NCI-H345 (cell line): ENCODE measurements around the gene TMEM212.

ENCODE experiments used
- DNase-seq: peaks from one replicate; lab custom pipeline; 2025; lab: John Stamatoyannopoulos, UW

TMEM212 gene

GRCh38 chr3:171860830-171861535 lies 17.8 kb downstream of the TMEM212 start:
- no peak for DNase-seq

GRCh38 chr3:171862392-171862791 lies 19.2 kb downstream of the TMEM212 start:
- no peak for DNase-seq

GRCh38 chr3:171862993-171863521 lies 19.9 kb downstream of the TMEM212 start:
- no peak for DNase-seq

DNA sequence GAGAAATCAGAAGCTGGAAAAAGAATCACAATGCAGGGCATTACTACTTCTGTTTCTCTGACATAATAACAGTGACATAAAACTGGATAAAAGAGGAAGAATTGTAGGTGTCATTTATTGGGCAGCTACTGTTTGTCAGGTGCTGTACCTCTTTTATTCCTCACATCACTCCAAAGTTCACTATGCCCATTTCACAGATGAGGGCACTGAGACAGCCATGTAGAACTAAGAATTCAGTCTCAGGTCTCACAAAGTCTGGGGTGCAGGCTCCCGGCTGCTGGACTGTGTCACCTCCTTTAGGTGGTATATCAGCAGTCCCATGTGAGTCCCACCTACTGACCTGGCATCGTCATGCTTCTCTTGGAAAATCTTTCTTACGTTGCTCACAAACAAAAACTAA lies 20.8 kb downstream of the TMEM212 start:
- DNase-seq: no peak

DNA sequence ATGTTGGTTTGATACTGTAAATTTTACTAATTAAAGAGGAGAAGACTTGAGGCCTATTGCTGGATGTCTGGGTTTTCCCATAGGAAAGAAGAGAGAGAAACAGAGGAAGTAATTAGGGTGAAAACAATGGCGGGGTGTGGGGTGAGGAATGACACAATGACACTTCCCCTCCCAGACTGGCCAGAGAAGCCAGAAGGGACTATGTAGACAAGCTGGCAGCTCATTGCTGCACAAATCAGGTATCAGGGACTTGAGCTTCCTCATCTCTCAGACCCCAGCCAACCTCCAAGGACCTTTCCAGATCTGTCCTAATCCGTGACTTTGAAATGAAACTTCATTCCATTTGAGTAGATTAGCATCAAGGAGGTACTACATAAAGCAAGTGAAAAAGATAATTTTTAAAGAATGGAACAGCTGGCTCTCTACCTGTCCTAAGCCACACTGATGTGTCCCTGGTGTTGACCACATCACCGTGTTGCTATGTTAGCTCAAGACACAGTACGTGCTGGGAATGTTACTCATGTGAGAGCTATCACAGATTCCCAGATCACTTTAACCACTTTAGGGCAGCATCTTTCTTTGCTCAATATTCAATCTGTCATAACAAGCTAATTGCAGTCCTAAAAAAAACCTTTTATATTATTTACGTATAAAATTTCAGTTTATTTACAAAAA lies 22.2 kb downstream of the TMEM212 start:
- no peak for DNase-seq

DNA sequence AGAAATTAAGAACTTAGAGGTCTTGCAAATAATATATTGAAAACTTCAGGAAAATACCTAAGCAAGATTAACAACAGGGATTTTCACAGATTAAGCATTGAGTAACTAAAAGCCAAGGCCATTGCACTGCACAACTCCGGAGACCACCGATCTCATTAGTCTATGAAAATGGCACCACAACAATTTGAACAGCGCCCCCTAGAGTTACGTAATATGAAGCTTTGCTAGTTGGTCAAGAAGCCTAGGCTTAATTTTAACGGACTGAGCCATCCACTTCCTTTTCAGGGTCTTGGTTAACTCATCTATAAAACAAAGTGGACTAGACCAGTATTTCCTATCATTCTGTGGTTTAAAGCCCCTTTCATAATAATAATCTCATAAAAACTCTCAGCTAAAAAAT lies 24.8 kb downstream of the TMEM212 start:
- DNase-seq: no peak

- no peak for DNase-seq
Observed at GRCh38 chr3:171871392-171872274, 28.5 kb downstream of the TMEM212 start.

GRCh38 chr3:171873580-171873979 lies 30.4 kb downstream of the TMEM212 start:
- DNase-seq: no peak

DNA sequence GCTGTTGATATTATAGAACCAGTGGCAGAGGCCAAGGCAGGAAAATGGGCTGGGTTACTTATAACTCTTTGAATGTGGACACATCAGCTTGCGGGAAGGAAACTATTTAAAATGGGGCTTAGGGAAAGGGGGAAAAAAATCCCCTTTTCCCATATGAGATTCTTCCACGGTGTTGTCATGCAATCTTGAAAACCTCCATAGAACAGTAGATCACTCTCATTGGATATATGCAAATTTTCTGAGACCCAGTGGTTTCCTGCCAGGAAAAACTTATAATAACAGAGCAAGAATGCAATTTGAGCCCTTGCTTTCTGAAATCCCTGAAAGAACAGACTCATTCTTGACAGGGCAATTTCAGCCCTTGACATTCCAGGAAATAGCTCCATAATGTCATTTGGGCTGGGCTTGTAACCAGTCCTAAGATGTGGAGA lies 31.1 kb downstream of the TMEM212 start:
- no peak for DNase-seq

GRCh38 chr3:171874879-171875278 lies 31.7 kb downstream of the TMEM212 start:
- DNase-seq: no peak

DNA sequence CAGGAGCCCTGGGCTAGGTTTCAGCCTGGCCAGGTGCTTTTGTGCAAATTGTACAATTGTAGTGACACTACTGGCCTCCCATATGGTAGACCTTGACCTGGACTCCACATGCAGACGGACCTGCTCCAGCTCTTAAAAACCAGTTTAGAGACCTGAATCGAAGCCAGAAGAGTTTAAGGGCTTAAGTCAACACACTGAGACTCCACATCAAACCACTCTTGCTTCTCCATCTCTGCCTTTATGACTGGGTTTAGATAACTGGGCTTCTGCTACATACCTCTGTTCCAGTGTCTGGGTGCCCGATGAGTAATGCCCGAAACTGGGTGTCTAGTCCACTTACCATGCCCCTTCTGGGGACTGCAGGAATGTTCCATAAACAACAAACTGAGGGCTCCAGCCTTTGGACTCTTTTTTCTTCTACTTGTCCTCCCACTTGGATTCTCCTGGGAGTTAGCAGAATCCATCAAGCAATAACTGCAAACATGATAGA lies 32.8 kb downstream of the TMEM212 start:
- DNase-seq: no peak

DNA sequence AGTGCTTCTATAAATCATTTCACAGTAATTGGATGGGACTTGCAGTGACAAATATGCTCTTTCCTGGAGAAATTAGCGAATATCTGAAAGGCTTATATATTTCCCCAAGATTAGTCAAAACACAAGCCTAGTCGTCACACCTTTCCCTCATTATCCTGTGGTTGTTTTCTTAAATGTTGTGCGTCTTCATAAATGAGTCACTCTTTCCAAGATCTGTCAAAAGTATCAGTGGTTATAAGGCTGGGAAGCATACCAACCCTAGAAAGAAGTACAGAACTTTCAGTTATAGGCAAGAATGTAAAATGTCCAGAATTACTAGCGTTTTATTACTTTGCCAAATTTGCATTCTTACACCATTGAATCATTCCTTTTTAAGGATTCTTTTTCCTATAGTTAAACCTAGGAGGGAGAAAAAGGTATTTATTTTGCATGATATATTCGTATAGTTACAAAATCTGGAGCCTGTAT lies 33.6 kb downstream of the TMEM212 start:
- DNase-seq: no peak

GRCh38 chr3:171878461-171879225 lies 35.5 kb downstream of the TMEM212 start:
- DNase-seq: no peak

DNA sequence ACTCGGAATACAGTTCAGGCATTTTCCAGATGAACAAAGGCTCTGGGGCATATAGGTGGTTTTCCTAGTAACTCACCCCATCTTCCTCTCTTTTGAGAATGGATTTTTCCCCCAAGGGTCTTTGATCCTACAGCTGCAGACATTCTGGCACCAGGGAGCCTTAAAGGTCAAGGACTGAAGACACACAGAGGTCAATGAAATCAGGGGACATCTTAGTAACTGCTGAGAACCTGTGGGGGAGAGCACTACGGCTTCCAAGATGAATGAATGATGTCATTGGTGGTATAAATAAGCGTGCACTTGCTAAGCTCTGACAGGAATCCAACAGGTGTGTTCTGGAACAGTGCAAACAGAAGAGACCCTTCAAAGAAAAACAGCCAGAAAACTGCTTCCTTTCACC lies 36.3 kb downstream of the TMEM212 start:
- DNase-seq: no peak

DNA sequence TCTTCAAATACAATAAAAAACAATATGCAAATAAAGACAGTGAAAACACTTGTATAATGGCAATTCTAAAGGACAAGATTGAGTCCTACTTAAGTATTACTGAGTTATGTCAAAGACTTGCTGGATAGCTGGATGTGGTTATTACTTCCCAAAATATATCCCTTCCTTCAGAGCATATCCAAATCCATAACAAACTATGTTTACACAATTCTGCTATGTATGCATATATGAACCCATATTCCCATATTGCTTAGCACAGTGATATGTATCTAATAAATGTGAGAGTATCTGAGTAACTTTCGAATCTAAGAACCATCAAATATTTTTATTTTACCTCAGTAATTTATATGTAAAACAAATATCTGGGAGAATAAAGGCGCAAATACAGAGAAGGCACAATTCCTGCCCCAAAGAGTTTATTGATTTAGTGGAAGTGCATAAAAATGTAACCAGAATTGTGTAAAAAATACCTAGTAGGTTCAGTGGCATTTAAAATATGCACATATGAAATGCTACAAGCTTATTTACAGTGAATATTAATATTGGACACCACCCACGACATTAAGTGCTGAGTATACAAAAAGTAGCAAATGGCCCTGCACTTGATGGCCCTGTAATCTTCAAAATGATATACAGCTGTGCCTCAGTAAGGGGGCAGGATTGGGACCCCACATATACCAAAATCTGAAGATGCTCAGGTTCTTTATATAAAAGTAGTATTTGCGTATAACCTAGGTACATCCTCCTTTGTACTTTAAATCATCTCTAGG lies 37.1 kb downstream of the TMEM212 start:
- no peak for DNase-seq

DNA sequence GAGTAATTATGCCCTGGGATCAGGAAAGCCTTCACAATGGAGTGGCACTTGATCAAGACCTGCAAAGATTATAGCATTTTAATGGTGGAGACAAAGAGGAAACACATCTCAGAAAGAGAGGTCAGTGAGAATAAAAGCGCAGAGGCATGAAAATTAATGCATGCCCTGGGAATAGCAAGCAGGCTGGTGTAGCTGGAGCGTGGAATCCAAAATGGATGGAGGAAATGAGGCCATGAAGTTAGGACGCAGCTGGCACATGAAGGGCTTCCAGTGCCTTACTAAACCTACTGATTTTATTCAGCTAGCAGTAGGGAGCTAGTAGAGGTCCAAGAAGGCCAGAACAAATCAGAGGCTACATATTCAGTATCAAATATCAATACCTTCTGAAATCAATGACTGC lies 38.1 kb downstream of the TMEM212 start:
- no peak for DNase-seq

- DNase-seq: no peak
Observed at GRCh38 chr3:171883257-171883892, 40.2 kb downstream of the TMEM212 start.

GRCh38 chr3:171883893-171884279 lies 40.7 kb downstream of the TMEM212 start:
- DNase-seq: no peak

- DNase-seq: no peak
Observed at GRCh38 chr3:171888466-171888865, 45.3 kb downstream of the TMEM212 start.

DNA sequence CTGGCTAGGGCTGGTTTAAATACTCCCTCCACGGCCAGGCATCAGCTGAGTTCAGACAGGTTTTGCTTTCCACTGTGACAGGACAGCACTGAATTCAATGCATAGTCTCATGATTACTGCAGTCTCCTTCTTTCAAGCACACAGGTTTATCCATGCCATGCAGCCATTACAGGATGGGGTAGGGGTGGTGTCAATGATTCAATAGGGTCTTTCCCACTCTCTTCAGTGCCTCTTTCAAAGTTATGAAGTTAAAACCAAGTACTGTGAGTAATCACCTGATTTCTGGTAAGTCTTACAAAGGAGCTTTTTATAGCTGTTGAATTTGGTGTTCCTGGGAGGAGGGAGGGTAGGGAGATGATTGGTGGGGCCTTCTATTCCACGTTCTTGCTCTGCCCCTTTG lies 47.2 kb downstream of the TMEM212 start:
- DNase-seq: no peak
